SK-N-SH (cell line): ENCODE measurements around the gene LMO2.

ENCODE experiments used
- CTCF ChIP-seq: fragments of 200-600 bp; sonication (generic); IDR thresholded peaks from 2 replicates; pipeline ENCODE4 v1.6.1; 2017; ENCODE audit warnings: antibody characterized with exemption, mild to moderate bottlenecking, moderate library complexity
- EP300 ChIP-seq, 2 experiments: IDR thresholded peaks; 2 replicates each; pipeline versions ENCODE4 v1.4.0 to v1.6.1; 2012; ENCODE audit warnings: borderline replicate concordance in 1 of 2, low read depth in 1 of 2, low read length in 1 of 2
- FOXJ3 ChIP-seq: sonication (generic); formaldehyde crosslinking; IDR thresholded peaks from 2 replicates; pipeline ENCODE4 v1.5.1; 2020; ENCODE audit warnings: mild to moderate bottlenecking, missing genetic modification reagents
- GABPA ChIP-seq: IDR thresholded peaks from 2 replicates; pipeline ENCODE4 v1.4.0; 2012; ENCODE audit warnings: low read depth, mild to moderate bottlenecking
- POLR2AphosphoS5 ChIP-seq: IDR thresholded peaks from 2 replicates; pipeline ENCODE4 v1.6.1; 2012; ENCODE audit warnings: low read depth, low read length
- REST ChIP-seq: IDR thresholded peaks from 2 replicates; pipeline ENCODE4 v1.6.1; 2012; ENCODE audit warnings: mild to moderate bottlenecking, low read depth, low read length, moderate library complexity
- RFX5 ChIP-seq: IDR thresholded peaks from 2 replicates; pipeline ENCODE4 v1.6.1; 2012; ENCODE audit warnings: mild to moderate bottlenecking, improper control_type of control experiment, low read length
- USF1 ChIP-seq: IDR thresholded peaks from 2 replicates; pipeline ENCODE4 v1.4.0; 2012; ENCODE audit warnings: low read depth, borderline replicate concordance
- ZBTB33 ChIP-seq: IDR thresholded peaks from 2 replicates; pipeline ENCODE4 v1.4.0; 2012; ENCODE audit warnings: low read depth, borderline replicate concordance

GRCh38 chr11:33825854-33826560 lies 65.9 kb downstream of the LMO2 start:
- no peak for TF ChIP-seq ZBTB33
- TF ChIP-seq EP300 (IDR thresholded peaks at IDR 0.05; ENCODE audit: borderline replicate concordance in 1 of 2, low read depth in 1 of 2, low read length in 1 of 2): no peak
- TF ChIP-seq GABPA: no peak
- TF ChIP-seq POLR2AphosphoS5: no peak
- no peak for TF ChIP-seq CTCF
- TF ChIP-seq REST: no peak
- TF ChIP-seq USF1: no peak
- TF ChIP-seq RFX5: no peak
- TF ChIP-seq FOXJ3: no peak
